Prostate gland (tissue), 2 donors: Measurements from ENCODE around the gene AKT3.

Source experiments
- CTCF ChIP-seq, 4 experiments: fragments of 200-600 bp in 2 of 4; fragments of 450-650 bp in 2 of 4; sonication (generic) in 2 of 4; IDR thresholded peaks; 1 replicate in 3 of 4; 2 replicates in 1 of 4; pipeline ENCODE4 v1.5.1; 2016 to 2019; ENCODE audit warnings: antibody characterized with exemption in 4 of 4, mild to moderate bottlenecking in 2 of 4, moderate library complexity in 2 of 4
- POLR2A ChIP-seq: fragments of 450-650 bp; IDR thresholded peaks from one replicate; pipeline ENCODE4 v1.6.1; 2016; ENCODE audit warnings: antibody characterized with exemption, mild to moderate bottlenecking

GRCh38 chr1:243621973-243622372, 228.1 kb downstream of the AKT3 start:
- no peak for TF ChIP-seq CTCF (IDR thresholded peaks at IDR 0.05)
- TF ChIP-seq POLR2A, result no peak
